ENCODE results near the gene PPY. TPM values are rescaled to one million over a fixed set of nuclear protein-coding genes. Genes with fewer than 3 reads are reported as not detected.

Gene PPY
- total RNA-seq, 1 donor from 2014 or later: not detected

DNA sequence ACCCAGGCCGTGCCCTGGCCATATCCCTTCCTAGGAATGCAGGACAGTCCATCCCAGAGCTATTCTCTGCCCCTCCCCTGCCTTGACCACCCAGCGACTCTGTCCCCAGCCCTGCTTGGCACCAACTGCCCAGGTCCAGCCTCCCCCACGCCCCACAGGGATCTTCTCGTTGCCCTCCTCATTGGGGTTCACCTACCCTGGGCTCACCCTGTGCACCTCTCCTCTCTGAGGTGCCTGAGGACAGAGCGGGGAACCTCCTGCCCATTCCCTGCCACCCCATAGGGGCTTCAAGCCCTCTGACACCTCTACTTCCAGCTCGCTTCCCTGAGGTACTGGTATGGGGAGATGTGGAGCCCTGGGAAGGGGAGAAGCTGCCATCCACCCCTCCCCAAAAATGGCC, 28.7 kb downstream of the PPY start:
- no peak for DNase-seq
- peaks cover under 1% of the 10 kb centered on the region for H3K9me3 Mint-ChIP-seq (ENCODE audit: unreplicated experiment)
- H3K27ac Mint-ChIP-seq (ENCODE audit: unreplicated experiment): no peak overlapping the region
- TF ChIP-seq, protein P1, sequence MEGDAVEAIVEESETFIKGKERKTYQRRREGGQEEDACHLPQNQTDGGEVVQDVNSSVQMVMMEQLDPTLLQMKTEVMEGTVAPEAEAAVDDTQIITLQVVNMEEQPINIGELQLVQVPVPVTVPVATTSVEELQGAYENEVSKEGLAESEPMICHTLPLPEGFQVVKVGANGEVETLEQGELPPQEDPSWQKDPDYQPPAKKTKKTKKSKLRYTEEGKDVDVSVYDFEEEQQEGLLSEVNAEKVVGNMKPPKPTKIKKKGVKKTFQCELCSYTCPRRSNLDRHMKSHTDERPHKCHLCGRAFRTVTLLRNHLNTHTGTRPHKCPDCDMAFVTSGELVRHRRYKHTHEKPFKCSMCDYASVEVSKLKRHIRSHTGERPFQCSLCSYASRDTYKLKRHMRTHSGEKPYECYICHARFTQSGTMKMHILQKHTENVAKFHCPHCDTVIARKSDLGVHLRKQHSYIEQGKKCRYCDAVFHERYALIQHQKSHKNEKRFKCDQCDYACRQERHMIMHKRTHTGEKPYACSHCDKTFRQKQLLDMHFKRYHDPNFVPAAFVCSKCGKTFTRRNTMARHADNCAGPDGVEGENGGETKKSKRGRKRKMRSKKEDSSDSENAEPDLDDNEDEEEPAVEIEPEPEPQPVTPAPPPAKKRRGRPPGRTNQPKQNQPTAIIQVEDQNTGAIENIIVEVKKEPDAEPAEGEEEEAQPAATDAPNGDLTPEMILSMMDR (IDR thresholded peaks at IDR 0.05; ENCODE audit: partially characterized antibody, unreplicated experiment): no peak
- H3K4me1 Mint-ChIP-seq (ENCODE audit: low read depth, unreplicated experiment): peaks cover 5% of the 10 kb centered on the region
- no peaks in the 10 kb centered on the region for H3K27me3 Mint-ChIP-seq (ENCODE audit: unreplicated experiment)
- H3K4me3 Mint-ChIP-seq (ENCODE audit: unreplicated experiment): no peak overlapping the region
- H3K36me3 Mint-ChIP-seq (ENCODE audit: unreplicated experiment): peaks cover 7% of the 10 kb centered on the region

DNA sequence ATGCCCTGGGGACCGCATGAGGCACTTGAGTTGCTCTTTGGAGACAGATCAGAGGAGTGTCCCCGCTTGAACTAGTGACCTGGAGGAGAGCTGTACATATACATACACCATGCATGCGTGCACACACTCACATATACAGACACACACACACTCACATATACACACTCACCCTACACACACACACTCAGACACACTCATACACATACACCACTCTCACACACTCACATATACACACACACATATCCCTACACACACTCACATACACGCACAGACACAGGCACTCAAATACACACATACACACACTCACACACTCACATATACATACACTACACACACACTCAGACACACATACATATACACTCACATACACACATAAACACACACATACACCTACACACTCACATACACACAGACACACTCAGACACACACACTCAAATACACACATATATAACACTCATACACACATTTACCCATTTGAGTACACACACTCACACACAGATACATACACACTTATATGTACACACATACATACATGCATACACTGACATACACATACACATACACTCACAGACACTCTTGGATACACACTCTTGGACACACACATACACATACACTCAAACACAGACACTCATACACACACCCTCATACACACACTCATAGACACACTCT, 29.5 kb downstream of the PPY start:
- no peak overlapping the region for H3K27ac Mint-ChIP-seq (ENCODE audit: unreplicated experiment)
- TF ChIP-seq, protein P1 (IDR thresholded peaks at IDR 0.05; ENCODE audit: partially characterized antibody, unreplicated experiment): no peak
- no peak overlapping the region for H3K4me3 Mint-ChIP-seq (ENCODE audit: unreplicated experiment)
- no peak for DNase-seq
- H3K27me3 Mint-ChIP-seq (ENCODE audit: unreplicated experiment): peaks cover 3% of the 10 kb centered on the region
- H3K4me1 Mint-ChIP-seq (ENCODE audit: low read depth, unreplicated experiment): peaks cover 5% of the 10 kb centered on the region
- H3K36me3 Mint-ChIP-seq (ENCODE audit: unreplicated experiment): peaks cover 7% of the 10 kb centered on the region
- peaks cover 5% of the 10 kb centered on the region for H3K9me3 Mint-ChIP-seq (ENCODE audit: unreplicated experiment)

DNA sequence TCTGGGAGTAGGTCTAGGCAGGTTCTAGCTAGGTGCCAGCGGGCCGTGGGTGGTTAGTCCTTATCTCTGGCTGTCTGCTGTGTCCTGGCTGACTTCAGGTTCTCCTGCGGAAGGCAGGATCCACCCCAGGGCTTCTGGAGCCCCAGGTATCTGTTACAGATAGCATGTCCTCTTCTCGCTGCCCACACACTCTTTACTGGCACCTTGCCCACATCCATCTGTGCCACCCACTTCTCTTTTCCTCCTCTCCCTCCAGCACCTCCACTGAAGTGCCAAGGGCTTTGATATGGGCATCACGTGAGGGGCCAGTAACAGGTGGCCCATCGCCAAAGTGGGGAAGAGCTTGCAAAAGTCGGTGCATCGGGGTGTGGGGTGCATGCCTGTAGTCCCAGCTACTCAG, 30.4 kb downstream of the PPY start:
- TF ChIP-seq, protein P1 (IDR thresholded peaks at IDR 0.05; ENCODE audit: partially characterized antibody, unreplicated experiment): no peak
- H3K9me3 Mint-ChIP-seq (ENCODE audit: unreplicated experiment): peaks cover 5% of the 10 kb centered on the region
- H3K27me3 Mint-ChIP-seq (ENCODE audit: unreplicated experiment): peaks cover 3% of the 10 kb centered on the region
- no peak overlapping the region for H3K4me3 Mint-ChIP-seq (ENCODE audit: unreplicated experiment)
- H3K4me1 Mint-ChIP-seq (ENCODE audit: low read depth, unreplicated experiment): peaks cover 5% of the 10 kb centered on the region
- H3K36me3 Mint-ChIP-seq (ENCODE audit: unreplicated experiment): peaks cover 6% of the 10 kb centered on the region
- H3K27ac Mint-ChIP-seq (ENCODE audit: unreplicated experiment): no peak overlapping the region
- DNase-seq: no peak

DNA sequence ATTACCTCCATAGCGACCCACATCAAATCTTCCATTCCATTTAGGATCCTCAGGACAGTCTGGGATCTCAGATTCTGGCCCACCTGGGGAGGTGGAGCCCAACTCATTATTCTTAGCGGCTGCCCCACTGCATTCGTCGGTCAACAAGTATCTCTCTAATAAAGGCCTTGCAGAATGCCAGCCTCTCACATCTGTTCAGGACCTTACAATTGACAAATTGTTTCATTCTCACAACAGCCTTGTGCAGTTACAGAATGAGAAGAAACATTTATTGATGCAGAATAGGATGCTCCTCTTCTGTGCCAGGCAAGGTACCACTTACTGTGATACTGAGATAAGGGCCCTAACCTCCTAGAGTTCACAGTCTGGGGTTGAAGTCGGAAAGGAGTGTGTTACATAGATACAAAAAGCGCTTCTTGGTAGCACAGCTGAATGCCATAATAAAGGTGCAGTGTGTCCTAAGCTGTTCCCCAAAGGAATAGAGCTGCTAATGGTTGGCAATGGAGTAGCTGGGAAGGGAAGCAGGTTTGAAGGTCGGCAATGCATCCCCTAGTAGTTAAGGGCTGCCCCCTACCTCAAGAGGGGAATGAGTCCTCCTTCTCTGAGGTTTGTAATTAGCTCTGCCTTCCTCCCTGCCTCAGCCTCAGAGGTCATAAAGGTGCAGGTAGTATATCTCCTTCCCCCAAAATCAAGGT, 32.6 kb downstream of the PPY start:
- DNase-seq: no peak
- TF ChIP-seq, protein P1 (IDR thresholded peaks at IDR 0.05; ENCODE audit: partially characterized antibody, unreplicated experiment): no peak
- H3K4me3 Mint-ChIP-seq (ENCODE audit: unreplicated experiment): no peak overlapping the region
- peaks cover 6% of the 10 kb centered on the region for H3K9me3 Mint-ChIP-seq (ENCODE audit: unreplicated experiment)
- H3K27ac Mint-ChIP-seq (ENCODE audit: unreplicated experiment): no peak overlapping the region
- H3K27me3 Mint-ChIP-seq (ENCODE audit: unreplicated experiment): peaks cover 5% of the 10 kb centered on the region
- H3K36me3 Mint-ChIP-seq (ENCODE audit: unreplicated experiment): no peaks in the 10 kb centered on the region
- peaks cover 5% of the 10 kb centered on the region for H3K4me1 Mint-ChIP-seq (ENCODE audit: low read depth, unreplicated experiment)
